ENCODE measurements around the gene ETV4.

DNA sequence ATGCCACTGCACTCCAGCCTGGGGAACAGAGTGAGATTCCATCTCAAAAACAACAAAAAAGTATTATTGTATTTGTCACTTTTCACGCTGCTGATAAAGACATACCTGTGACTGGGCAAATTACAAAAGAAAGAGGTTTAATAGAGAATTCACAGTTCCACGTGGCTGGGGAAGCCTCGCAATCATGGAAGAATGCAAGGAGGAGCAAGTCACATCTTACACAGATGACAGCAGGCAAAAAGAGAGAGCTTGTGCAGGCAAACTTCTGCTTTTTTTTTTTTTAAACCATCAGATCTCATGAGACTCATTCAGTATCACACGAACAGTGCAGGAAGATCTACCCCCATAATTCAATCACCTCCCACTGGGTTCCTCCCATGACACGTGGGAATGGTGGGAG lies 41.5 kb upstream of the ETV4 start:
- no peak for TF ChIP-seq CTCF (IDR thresholded peaks at IDR 0.05)
- TF ChIP-seq EP300 (IDR thresholded peaks at IDR 0.05): no peak
- no peak for TF ChIP-seq POLR2A (IDR thresholded peaks at IDR 0.05)

Data from sigmoid colon (tissue), 4 donors.